NCI-H1694 treated with DMSO at 0.1 percent for 48 hours (cell line): ENCODE results near the gene GLRX2.
A peak's percentile ranks its signal among the peaks of the same experiment; 100 is the strongest.
"Not testable (repeated sequence)": the region's sequence is repeated elsewhere in the genome, so short reads cannot be mapped to it uniquely, and the experiment has no call there.

Experiments
- DNase-seq: peaks from one replicate; lab custom pipeline; 2025; lab: John Stamatoyannopoulos, UW

Gene GLRX2

DNA sequence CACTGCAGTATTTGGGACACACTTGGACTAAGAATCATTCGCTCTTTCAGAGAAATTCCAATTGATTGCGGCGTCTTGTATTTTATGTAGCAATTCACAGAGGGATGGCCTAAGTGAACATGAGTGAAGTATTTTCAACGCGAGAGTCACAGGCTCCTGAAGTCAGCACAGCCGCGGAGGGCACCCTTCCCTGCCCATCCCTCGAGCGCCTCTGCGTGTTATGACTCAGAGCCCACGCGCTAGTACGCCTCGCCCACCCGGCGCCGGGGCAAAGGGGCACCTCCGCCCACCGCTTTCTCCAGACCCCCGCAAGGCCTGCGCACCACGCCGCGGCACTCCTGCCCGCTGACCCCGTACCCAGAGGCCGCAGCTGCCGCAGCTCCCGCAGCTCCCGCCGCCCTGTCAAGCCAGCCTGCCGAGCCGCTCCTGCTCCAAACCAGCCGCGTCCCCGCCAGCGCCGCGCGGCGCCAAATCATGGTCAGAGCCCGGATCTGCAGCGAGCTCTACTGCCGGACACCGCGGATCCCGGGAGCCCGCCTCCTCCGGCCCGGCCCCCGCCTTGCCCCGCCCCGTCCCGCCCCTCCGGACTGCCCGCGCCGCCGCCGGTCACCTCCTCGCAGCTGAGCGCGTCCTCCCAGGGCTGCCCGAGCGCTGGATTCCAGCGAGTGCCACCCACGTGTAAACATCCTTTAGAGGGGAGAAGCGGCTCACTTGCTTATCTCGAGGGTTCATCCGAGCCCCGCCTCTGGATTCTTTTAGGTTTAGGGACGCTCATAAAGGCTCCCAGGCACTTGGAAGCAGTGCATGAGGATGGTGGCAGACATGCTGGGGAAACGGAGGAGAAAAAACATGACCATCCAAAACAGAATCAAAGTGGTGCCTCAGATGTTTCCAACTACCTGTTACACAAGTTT is at the start of gene GLRX2:
TSS of gene GLRX2 (minus strand) at position 508 of the 914 bp plus-strand sequence. CDS start at position 476, 32 bp downstream.
- DNase-seq = peak; percentile 48

DNA sequence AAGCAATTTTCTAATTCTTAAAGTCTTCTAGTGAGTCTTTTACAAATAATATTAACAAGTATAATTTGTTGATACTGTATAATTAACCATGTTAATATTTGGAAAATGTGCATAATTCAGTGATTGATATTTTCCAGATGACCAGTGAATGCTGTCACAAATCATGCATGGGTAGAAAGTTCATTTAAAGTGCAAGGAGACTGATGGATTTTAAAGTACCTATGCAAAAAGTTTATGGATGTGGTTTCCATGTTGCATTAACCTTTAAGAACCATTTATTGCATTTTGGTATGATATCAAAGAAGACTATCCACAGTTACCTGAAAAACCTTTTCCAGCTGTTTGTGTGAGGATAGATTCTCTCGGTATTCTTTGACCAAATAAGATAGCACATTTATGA is 39.8 kb upstream of the GLRX2 start:
- no peak for DNase-seq

DNA sequence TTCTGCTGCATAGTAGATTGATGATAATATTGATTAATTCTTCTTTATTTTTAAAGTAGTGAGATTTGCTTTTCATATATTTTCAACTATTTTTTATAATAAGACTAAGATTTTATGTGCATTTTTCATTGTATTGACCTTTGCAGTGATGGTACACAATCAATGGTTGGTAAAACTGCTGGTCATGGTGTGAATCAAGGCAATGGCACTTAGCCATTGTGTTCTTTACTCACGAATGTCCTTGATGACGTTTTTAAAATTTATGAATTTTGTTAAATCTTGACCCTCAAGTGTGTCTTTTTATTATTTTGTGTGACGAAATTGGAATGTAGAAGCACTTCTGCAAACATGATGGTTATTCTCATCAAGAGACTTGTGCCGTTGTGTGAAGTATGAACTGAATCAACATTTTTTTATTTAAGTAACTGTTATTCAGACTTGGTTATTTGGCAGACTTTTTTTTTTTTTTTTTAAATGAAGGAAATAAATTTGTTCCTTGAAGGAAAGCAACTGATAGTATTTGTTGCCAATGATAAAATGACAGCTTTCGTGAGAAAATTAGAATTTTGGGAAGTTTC is 39.2 kb upstream of the GLRX2 start:
- DNase-seq = no peak

DNA sequence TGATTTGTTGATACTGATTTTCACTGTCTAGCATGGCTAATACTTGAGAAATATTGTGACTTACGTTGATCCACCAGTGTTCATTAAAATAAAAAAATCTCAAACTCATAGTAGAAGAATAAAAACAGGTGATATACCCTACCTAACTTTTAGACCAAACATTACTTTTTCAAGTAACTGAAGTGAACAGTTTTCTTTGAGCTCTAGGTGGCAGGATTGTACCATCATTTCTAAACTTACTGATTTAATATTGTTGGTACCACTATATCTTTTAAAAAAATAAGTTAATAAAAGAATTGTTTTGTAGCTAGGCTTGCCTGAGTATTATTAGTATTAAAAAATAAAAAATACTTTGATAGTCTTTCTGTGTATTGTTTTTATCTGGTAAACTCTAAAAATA is 38.1 kb upstream of the GLRX2 start:
- peak; percentile 20 for DNase-seq

- no peak for DNase-seq
These were observed 37.2 kb upstream of the GLRX2 start for GRCh38 chr1:193142409-193142808.

GRCh38 chr1:193141804-193142203 is 36.6 kb upstream of the GLRX2 start:
- no peak for DNase-seq

- no peak for DNase-seq
These were observed 35.0 kb upstream of the GLRX2 start for GRCh38 chr1:193140254-193140653.

DNA sequence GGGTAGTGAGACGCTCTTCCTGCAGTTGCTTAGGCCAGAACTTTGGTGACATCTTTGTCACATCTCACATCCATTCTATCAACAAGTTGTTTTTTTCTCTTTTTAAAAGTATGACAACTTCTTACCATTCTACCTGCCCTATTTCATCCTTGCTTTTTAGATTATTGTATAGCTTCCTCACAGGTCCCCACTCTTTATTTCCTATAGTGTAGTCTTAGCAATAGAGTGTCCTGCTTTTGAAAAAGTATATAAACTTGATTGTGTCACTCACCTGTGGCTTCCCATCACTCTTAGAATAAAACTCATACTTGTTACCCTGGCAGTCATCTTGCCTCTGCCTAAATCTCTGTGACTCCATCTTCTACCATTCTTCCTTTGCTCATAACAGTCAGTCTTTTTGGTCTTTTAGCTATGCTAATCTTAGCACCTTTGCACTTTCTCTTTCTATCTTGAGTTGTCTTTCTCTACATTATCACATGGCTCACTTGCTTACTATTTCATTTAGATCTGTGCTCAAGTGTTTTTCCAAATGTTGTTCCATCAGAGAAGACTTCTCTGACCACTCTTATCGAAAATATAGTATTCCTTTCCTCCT is 26.1 kb upstream of the GLRX2 start:
- no peak for DNase-seq

DNA sequence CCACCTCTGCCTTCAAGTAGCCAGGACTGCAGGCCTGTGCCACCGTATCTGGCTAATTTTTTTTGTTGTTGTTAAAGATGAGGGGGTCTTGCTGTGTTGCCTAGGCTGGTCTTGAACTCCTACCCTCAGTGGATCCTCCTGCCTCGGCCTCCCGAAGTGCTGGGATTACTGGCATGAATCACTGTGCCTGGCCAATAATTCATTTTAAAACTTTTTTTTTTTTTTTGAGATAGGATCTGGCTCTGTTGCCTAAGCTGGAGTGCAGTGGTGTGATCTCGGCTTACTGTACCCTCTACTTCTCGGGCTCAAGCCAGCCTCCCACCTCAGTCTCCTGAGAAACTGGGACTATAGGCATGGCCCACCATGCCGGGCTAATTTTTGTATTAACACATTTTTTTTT is 20.2 kb upstream of the GLRX2 start:
- DNase-seq = no peak

GRCh38 chr1:193123751-193124150 is 18.5 kb upstream of the GLRX2 start:
- no peak for DNase-seq

DNA sequence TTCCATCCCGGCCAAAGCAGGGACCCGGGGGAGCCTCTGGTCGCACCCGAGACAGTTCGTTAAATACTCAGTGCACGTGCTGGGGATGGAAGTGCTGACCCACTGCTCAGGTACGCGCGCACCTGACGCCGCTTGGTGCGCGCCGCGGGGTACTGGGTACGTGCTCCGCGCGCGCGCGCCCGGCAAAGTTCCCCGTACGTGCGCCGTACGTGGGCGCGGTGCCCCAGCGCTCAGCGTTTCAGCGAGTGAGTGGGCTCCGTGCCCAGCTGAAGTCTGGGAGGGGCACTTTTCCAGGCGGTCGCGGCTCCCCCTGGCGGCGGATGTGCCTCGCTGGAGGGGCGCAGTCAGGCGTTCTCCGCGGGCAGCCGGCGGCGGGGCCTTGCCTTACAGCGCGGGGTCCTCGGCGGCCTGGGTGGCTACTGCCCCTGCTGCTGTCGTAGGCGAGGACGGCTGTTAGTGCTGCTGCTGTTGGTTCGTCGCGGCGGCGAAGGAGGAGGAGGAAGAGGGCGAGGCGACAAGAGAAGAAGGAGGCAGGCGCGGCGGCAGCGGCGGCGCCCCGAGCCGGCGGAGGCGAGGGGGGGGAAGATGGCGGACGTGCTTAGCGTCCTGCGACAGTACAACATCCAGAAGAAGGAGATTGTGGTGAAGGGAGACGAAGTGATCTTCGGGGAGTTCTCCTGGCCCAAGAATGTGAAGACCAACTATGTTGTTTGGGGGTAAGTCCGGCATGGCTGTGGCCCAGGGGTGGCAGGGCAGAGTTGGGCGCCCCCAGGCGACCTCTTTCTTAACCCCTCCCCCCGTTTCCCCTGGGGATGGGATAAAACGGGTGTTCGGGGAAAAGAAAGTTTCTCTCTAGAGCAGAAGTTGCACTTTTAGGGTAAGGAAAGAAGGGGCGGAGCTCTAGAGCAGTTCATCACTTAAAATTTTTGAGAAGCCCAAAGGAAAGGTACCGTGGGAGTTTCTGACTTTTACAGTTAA is 16.7 kb upstream of the GLRX2 start, which contains the start of gene CDC73:
TSS of gene CDC73 (plus strand) at position 416 of the 978 bp plus-strand sequence. CDS start at position 586, 170 bp downstream.
- DNase-seq = peak; percentile 90

GRCh38 chr1:193120604-193121166 is 15.5 kb upstream of the GLRX2 start:
- no peak for DNase-seq

- DNase-seq = no peak
These were observed 13.9 kb upstream of the GLRX2 start for GRCh38 chr1:193118803-193119730.

- no peak for DNase-seq
These were observed 13.0 kb upstream of the GLRX2 start for GRCh38 chr1:193118194-193118593.

DNA sequence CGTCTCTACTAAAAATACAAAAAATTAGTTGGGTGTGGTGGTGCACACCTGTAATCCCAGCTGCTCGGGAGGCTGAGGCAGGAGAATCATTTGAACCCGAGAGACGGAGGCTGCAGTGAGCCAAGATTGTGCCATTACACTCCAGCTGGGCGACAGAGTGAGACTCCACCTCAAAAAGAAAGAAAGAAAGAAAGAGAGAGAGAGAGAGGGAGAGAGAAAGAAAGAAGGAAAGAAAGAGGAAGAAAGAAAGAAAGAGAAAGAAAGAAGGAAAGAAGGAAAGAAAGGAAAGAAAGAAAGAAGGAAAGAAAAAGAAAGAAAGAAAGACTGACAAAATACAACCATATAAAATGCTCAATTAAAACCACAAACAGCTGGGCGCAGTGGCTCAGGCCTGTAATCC is 12.0 kb upstream of the GLRX2 start:
- DNase-seq = not testable (repeated sequence)

GRCh38 chr1:193115629-193116227 is 10.5 kb upstream of the GLRX2 start:
- DNase-seq = no peak

DNA sequence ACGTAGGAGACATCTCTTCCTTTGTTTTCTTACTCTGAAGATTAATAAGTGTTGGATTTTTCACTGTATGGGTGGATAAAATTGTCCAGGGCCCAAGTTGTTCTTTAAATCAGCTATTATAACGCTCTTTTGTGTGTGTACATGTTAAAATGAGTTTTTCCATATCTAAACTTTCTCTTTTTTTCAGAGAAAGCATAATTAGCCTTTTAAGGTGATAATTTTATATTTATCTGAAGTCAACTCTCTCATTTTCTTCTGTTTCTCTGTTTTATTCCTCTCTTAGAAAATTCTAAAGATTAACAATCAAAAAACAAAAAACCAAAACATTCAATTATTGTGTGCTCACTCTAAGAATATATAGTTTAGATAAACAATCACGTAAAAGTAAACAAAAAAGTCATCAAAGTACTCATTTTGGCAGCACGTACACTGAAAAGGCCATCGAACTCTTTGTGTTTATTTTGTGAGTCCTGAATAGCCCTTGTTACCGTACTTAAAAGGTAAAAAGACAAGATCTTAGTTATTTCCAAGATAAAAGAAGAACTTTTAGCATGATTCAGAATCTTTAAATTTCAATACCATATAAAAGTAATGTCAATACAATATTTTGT is 9.4 kb upstream of the GLRX2 start:
- DNase-seq = no peak

DNA sequence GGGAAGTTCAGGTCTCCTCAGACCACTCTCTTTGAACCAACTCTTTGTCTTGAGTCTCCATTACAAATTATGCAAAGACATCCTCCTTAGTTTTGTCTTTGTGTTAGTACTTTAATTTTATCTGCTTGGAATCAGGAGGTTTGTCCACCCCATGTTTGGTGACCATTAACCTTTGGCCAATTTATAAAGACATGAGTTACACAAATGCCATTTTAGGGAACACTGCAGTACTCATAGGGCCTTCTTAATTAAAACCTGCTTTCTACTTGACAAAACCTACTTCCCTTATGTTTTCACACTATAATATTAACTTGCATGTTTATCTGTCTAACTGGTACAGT is 8.7 kb upstream of the GLRX2 start:
- no peak for DNase-seq

DNA sequence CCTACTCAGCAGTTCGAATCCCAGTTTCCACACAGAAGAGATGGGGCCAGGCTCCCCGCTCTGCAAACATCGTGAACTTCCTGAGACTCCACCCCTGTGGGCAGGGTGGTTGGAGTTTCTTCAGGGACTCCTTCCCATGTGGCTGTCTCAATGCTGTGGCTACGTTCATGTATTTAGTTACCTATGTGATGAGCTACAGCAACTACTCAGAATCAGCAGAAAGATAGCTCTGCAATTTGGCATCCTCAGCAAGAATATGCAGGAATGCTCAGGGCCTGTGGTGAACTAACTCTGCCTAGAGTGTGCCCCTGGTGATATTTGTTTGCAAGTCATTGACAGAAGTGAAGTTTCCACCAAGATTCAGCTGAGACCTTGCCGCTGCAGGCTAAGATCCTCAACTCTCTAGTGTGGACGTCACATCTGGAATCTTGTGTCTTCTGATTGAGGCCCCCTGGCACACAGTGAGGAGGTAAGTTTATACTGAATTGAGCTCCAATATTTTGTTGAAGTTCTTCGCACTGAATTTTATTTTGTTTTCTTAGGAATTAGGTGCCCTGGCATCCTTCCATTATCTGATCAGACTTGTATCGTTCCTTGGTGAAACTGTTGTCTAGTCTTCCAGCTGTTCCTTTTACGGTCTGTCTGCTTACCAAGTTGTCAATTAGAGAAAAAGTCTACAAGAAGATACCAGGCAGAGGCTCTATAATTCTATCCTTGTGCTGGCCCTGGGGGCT is 8.2 kb upstream of the GLRX2 start:
- DNase-seq = no peak
